GM12878 (cell line): ENCODE results near the gene POLR3A.

Source experiments
- CBX5 ChIP-seq: sonication (generic); IDR thresholded peaks from 2 replicates; pipeline ENCODE4 v1.6.1; 2016; ENCODE audit warnings: low read depth, moderate library complexity, mild to moderate bottlenecking, inconsistent platforms
- EZH2 ChIP-seq: IDR thresholded peaks from 2 replicates; pipeline ENCODE4 v1.6.1; 2012; ENCODE audit warnings: low read depth, mild to moderate bottlenecking, control low read depth, inconsistent platforms, low read length, borderline replicate concordance; ENCODE audit not compliant: control insufficient read depth

DNA sequence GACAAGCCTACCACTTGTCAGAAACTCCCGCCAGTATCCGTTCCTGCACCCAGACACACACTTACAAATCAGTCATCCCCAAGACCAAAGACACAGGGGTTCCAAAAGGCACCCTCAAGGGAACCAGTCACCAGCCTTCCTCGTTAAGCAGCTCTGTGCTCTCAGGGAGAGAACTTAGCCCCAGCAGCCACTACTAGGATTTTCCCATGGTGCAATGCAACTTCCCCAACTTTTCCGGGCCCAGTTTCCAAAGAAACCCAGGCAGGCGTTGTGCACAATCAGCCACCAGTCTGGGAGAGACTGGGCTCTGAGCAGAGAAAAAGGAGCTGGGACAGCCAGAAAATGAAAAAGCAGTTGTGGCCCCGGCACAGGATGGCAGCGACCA is 103.9 kb downstream of the POLR3A start:
- TF ChIP-seq CBX5 (no peak), EZH2 (no peak)
